ENCODE results near the gene SNAP47.

Gene SNAP47

GRCh38 chr1:227765261-227766014, 30.2 kb downstream of the SNAP47 start:
- Mint-ChIP-seq H3K4me1 (peaks cover 26% of the 10 kb centered on the region), H3K9me3 (no peaks in the 10 kb centered on the region), H3K36me3 (peaks cover 19% of the 10 kb centered on the region), H3K27ac (no peak overlapping the region), H3K27me3 (no peaks in the 10 kb centered on the region), H3K4me3 (no peak overlapping the region)
- DNase-seq (ENCODE audit: low spot score in 2 of 2), result no peak
- ATAC-seq (ENCODE audit: low read depth), result no peak

GRCh38 chr1:227766015-227766634, 30.9 kb downstream of the SNAP47 start:
- ATAC-seq (ENCODE audit: low read depth) (peak; percentile 23), DNase-seq (ENCODE audit: low spot score in 2 of 2) (no peak)
- Mint-ChIP-seq H3K4me1 (peaks cover 24% of the 10 kb centered on the region), H3K9me3 (no peaks in the 10 kb centered on the region), H3K4me3 (no peak overlapping the region), H3K27ac (no peak overlapping the region), H3K27me3 (no peaks in the 10 kb centered on the region), H3K36me3 (peaks cover 19% of the 10 kb centered on the region)

GRCh38 chr1:227766653-227767277, 31.5 kb downstream of the SNAP47 start:
- peaks cover 21% of the 10 kb centered on the region for H3K4me1 Mint-ChIP-seq
- no peak overlapping the region for H3K4me3 Mint-ChIP-seq
- no peaks in the 10 kb centered on the region for H3K9me3 Mint-ChIP-seq
- no peaks in the 10 kb centered on the region for H3K27me3 Mint-ChIP-seq
- no peak for ATAC-seq (ENCODE audit: low read depth)
- DNase-seq (ENCODE audit: low spot score in 2 of 2), result no peak
- H3K36me3 Mint-ChIP-seq, result peaks cover 15% of the 10 kb centered on the region
- H3K27ac Mint-ChIP-seq, result no peak overlapping the region

GRCh38 chr1:227767401-227768124, 32.3 kb downstream of the SNAP47 start:
- no peak overlapping the region for H3K4me3 Mint-ChIP-seq
- H3K27me3 Mint-ChIP-seq, result no peaks in the 10 kb centered on the region
- peaks cover 18% of the 10 kb centered on the region for H3K4me1 Mint-ChIP-seq
- no peak overlapping the region for H3K27ac Mint-ChIP-seq
- peaks cover 16% of the 10 kb centered on the region for H3K36me3 Mint-ChIP-seq
- ATAC-seq (ENCODE audit: low read depth) (no peak), DNase-seq (ENCODE audit: low spot score in 2 of 2) (no peak)
- H3K9me3 Mint-ChIP-seq, result no peaks in the 10 kb centered on the region

- ATAC-seq (ENCODE audit: low read depth) (no peak), DNase-seq (ENCODE audit: low spot score in 2 of 2) (no peak)
- peaks cover 16% of the 10 kb centered on the region for H3K4me1 Mint-ChIP-seq
- H3K27me3 Mint-ChIP-seq, result no peaks in the 10 kb centered on the region
- H3K27ac Mint-ChIP-seq, result no peak overlapping the region
- H3K4me3 Mint-ChIP-seq, result no peak overlapping the region
- peaks cover 16% of the 10 kb centered on the region for H3K36me3 Mint-ChIP-seq
- no peaks in the 10 kb centered on the region for H3K9me3 Mint-ChIP-seq
Measured at GRCh38 chr1:227768125-227768439, 32.8 kb downstream of the SNAP47 start.

- no peak for DNase-seq (ENCODE audit: low spot score in 2 of 2)
- no peaks in the 10 kb centered on the region for H3K27me3 Mint-ChIP-seq
- H3K4me3 Mint-ChIP-seq, result no peak overlapping the region
- ATAC-seq (ENCODE audit: low read depth), result no peak
- no peak overlapping the region for H3K27ac Mint-ChIP-seq
- peaks cover 16% of the 10 kb centered on the region for H3K36me3 Mint-ChIP-seq
- H3K4me1 Mint-ChIP-seq, result peaks cover 16% of the 10 kb centered on the region
- no peaks in the 10 kb centered on the region for H3K9me3 Mint-ChIP-seq
Measured at GRCh38 chr1:227768640-227769039, 33.4 kb downstream of the SNAP47 start.

GRCh38 chr1:227769047-227769935, 34.1 kb downstream of the SNAP47 start:
- Mint-ChIP-seq H3K27ac (no peak overlapping the region), H3K27me3 (no peaks in the 10 kb centered on the region), H3K4me3 (no peak overlapping the region), H3K4me1 (peaks cover 16% of the 10 kb centered on the region), H3K9me3 (no peaks in the 10 kb centered on the region), H3K36me3 (peaks cover 20% of the 10 kb centered on the region)
- DNase-seq (ENCODE audit: low spot score in 2 of 2) (no peak), ATAC-seq (ENCODE audit: low read depth) (no peak)

- no peak for DNase-seq (ENCODE audit: low spot score in 2 of 2)
- no peak overlapping the region for H3K4me3 Mint-ChIP-seq
- no peak overlapping the region for H3K27ac Mint-ChIP-seq
- H3K4me1 Mint-ChIP-seq, result peaks cover 16% of the 10 kb centered on the region
- no peaks in the 10 kb centered on the region for H3K27me3 Mint-ChIP-seq
- H3K9me3 Mint-ChIP-seq, result no peaks in the 10 kb centered on the region
- H3K36me3 Mint-ChIP-seq, result peaks cover 20% of the 10 kb centered on the region
- no peak for ATAC-seq (ENCODE audit: low read depth)
Measured at GRCh38 chr1:227769936-227770494, 34.8 kb downstream of the SNAP47 start.

GRCh38 chr1:227770812-227771211, 35.6 kb downstream of the SNAP47 start:
- no peak overlapping the region for H3K4me3 Mint-ChIP-seq
- H3K4me1 Mint-ChIP-seq, result peaks cover 13% of the 10 kb centered on the region
- no peaks in the 10 kb centered on the region for H3K27me3 Mint-ChIP-seq
- H3K27ac Mint-ChIP-seq, result no peak overlapping the region
- no peaks in the 10 kb centered on the region for H3K9me3 Mint-ChIP-seq
- ATAC-seq (ENCODE audit: low read depth), result no peak
- no peak for DNase-seq (ENCODE audit: low spot score in 2 of 2)
- H3K36me3 Mint-ChIP-seq, result peaks cover 20% of the 10 kb centered on the region

GRCh38 chr1:227771326-227771725, 36.1 kb downstream of the SNAP47 start:
- Mint-ChIP-seq H3K36me3 (peaks cover 20% of the 10 kb centered on the region), H3K4me1 (peaks cover 10% of the 10 kb centered on the region), H3K9me3 (no peaks in the 10 kb centered on the region), H3K4me3 (no peak overlapping the region), H3K27me3 (no peaks in the 10 kb centered on the region), H3K27ac (no peak overlapping the region)
- no peak for ATAC-seq (ENCODE audit: low read depth)
- no peak for DNase-seq (ENCODE audit: low spot score in 2 of 2)

- no peak overlapping the region for H3K27ac Mint-ChIP-seq
- H3K4me3 Mint-ChIP-seq, result no peak overlapping the region
- peaks cover 20% of the 10 kb centered on the region for H3K36me3 Mint-ChIP-seq
- peaks cover 9% of the 10 kb centered on the region for H3K4me1 Mint-ChIP-seq
- no peaks in the 10 kb centered on the region for H3K9me3 Mint-ChIP-seq
- DNase-seq (ENCODE audit: low spot score in 2 of 2) (no peak), ATAC-seq (ENCODE audit: low read depth) (no peak)
- no peaks in the 10 kb centered on the region for H3K27me3 Mint-ChIP-seq
Measured at GRCh38 chr1:227771771-227772170, 36.5 kb downstream of the SNAP47 start.

- DNase-seq (ENCODE audit: low spot score in 2 of 2), result no peak
- Mint-ChIP-seq H3K4me3 (no peak overlapping the region), H3K9me3 (no peaks in the 10 kb centered on the region), H3K4me1 (peaks cover 2% of the 10 kb centered on the region), H3K36me3 (peaks cover 13% of the 10 kb centered on the region), H3K27ac (no peak overlapping the region), H3K27me3 (no peaks in the 10 kb centered on the region)
- no peak for ATAC-seq (ENCODE audit: low read depth)
Measured at GRCh38 chr1:227773558-227773957, 38.3 kb downstream of the SNAP47 start.

- no peak overlapping the region for H3K27ac Mint-ChIP-seq
- no peaks in the 10 kb centered on the region for H3K9me3 Mint-ChIP-seq
- no peaks in the 10 kb centered on the region for H3K27me3 Mint-ChIP-seq
- DNase-seq (ENCODE audit: low spot score in 2 of 2), result no peak
- ATAC-seq (ENCODE audit: low read depth), result no peak
- peaks cover 11% of the 10 kb centered on the region for H3K36me3 Mint-ChIP-seq
- H3K4me1 Mint-ChIP-seq, result no peaks in the 10 kb centered on the region
- no peak overlapping the region for H3K4me3 Mint-ChIP-seq
Measured at GRCh38 chr1:227774051-227774731, 39.0 kb downstream of the SNAP47 start.
